Colonic mucosa (tissue), 4 donors: ENCODE data around the gene HACD2. TPM values are rescaled to one million over a fixed set of nuclear protein-coding genes. Genes with fewer than 3 reads are reported as not detected.

Experiments
- DNase-seq: peaks from one replicate; pipeline ENCODE4 v3.0.0-alpha.2; 2020
- H3K27ac ChIP-seq: fragments of 200-600 bp; one replicate; pipeline ENCODE4 v1.8.0; 2021
- H3K27me3 ChIP-seq: fragments of 200-600 bp; one replicate; pipeline ENCODE4 v1.8.0; 2021
- H3K36me3 ChIP-seq: fragments of 200-600 bp; one replicate; pipeline ENCODE4 v1.8.0; 2021
- H3K4me1 ChIP-seq: fragments of 200-600 bp; one replicate; pipeline ENCODE4 v1.8.0; 2021; ENCODE audit warnings: mild to moderate bottlenecking
- H3K4me3 ChIP-seq: fragments of 200-600 bp; one replicate; pipeline ENCODE4 v1.8.0; 2021
- H3K9ac ChIP-seq, 2 donors: one replicate each; pipeline ENCODE4 v1.7.0; 2013; ENCODE audit warnings: control low read depth in 2 of 2, low read depth in 2 of 2, low read length in 2 of 2
- H3K9me3 ChIP-seq: fragments of 200-600 bp; one replicate; pipeline ENCODE4 v1.8.0; 2021
- CTCF ChIP-seq: fragments of 200-600 bp; IDR thresholded peaks from one replicate; pipeline ENCODE4 v1.8.0; 2022; ENCODE audit warnings: antibody characterized with exemption, mild to moderate bottlenecking
- intact Hi-C: fragments of 100-400 bp; cut with DNase I; formaldehyde crosslinking; loops from one replicate; pipeline ENCODE4 v1.14.1; 2022
- total RNA-seq, 2 donors: library from RNA; stranded (reverse); fragmentation: NEBNext Ultra II Directional in 1 of 2; extraction: Animal tissue kit (Norgen Biotek cat#: 25700) in 1 of 2; gene quantifications; one replicate each; pipeline ENCODE4 v1.2.1, GENCODE V29; 2021
- donor health status: healthy.
- donor health status: DM: no; HTN: no; CAD: no.
- donor health status: DM: no; HTN: no; CAD: no.

Gene HACD2
- total RNA-seq, 2 donors from 2014 or later: 60.3 to 61.2 TPM

DNA sequence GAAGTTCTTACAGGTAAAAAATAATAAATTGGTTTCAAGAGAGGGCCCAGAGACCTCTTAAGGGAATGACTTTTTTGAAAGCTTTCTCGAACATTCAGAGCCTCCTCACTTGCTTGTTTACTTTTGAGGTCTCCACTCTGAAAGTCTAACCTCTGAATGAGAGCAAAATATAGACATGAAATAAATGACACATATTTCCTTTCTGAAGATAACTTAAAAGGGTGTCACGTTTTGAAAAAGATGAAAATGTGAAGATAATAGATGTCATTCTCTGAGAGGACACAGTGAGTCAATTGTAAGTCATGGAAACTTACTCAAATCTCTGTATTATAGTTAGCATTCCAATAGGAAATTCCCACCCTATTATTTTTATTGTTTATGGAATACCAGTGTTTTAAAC lies 44.6 kb downstream of the HACD2 start:
- no peak for DNase-seq
- H3K9ac ChIP-seq: no peak overlapping the region
- H3K36me3 ChIP-seq: no peaks in the 10 kb centered on the region
- H3K4me1 ChIP-seq: no peaks in the 10 kb centered on the region
- no peaks in the 10 kb centered on the region for H3K9me3 ChIP-seq
- no peak overlapping the region for H3K27ac ChIP-seq
- no peaks in the 10 kb centered on the region for H3K27me3 ChIP-seq
- H3K4me3 ChIP-seq: no peak overlapping the region
- intact Hi-C loops: no loop called here
- TF ChIP-seq CTCF: no peak

GRCh38 chr3:123536153-123536895 lies 48.5 kb downstream of the HACD2 start:
- H3K9ac ChIP-seq: no peak overlapping the region
- TF ChIP-seq CTCF: no peak
- H3K9me3 ChIP-seq: no peaks in the 10 kb centered on the region
- no peaks in the 10 kb centered on the region for H3K4me1 ChIP-seq
- intact Hi-C loops: no loop called here
- DNase-seq: no peak
- no peak overlapping the region for H3K4me3 ChIP-seq
- H3K36me3 ChIP-seq: no peaks in the 10 kb centered on the region
- no peak overlapping the region for H3K27ac ChIP-seq
- no peaks in the 10 kb centered on the region for H3K27me3 ChIP-seq

GRCh38 chr3:123535580-123535979 lies 49.3 kb downstream of the HACD2 start:
- H3K4me3 ChIP-seq: no peak overlapping the region
- no peaks in the 10 kb centered on the region for H3K4me1 ChIP-seq
- intact Hi-C loops: no loop called here
- no peak overlapping the region for H3K9ac ChIP-seq
- no peak for DNase-seq
- no peak for TF ChIP-seq CTCF
- no peak overlapping the region for H3K27ac ChIP-seq
- H3K36me3 ChIP-seq: no peaks in the 10 kb centered on the region
- H3K27me3 ChIP-seq: no peaks in the 10 kb centered on the region
- H3K9me3 ChIP-seq: no peaks in the 10 kb centered on the region

DNA sequence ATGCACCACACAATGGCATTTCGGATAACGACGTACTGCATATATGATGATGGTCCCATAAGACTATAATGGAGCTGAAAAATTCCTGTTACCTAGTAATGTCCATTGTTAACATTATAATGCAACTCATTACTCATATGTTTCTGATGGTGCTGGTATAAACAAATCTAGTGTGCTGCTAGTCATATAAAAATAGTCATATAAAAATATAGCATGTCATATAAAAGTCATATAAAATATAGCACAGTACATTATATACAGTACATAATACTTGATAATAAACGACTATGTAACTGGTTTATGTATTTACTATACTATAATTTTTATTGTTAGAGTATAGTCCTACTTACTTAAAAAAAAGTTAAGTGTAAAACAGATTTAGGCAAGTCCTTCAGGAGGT lies 50.6 kb downstream of the HACD2 start:
- no peak for DNase-seq
- H3K36me3 ChIP-seq: no peaks in the 10 kb centered on the region
- H3K9me3 ChIP-seq: no peaks in the 10 kb centered on the region
- TF ChIP-seq CTCF: no peak
- no peaks in the 10 kb centered on the region for H3K4me1 ChIP-seq
- intact Hi-C loops: no loop called here
- no peak overlapping the region for H3K27ac ChIP-seq
- H3K9ac ChIP-seq: no peak overlapping the region
- no peaks in the 10 kb centered on the region for H3K27me3 ChIP-seq
- no peak overlapping the region for H3K4me3 ChIP-seq

GRCh38 chr3:123533554-123534159 lies 51.2 kb downstream of the HACD2 start:
- Histone ChIP-seq H3K27ac (no peak overlapping the region), H3K4me3 (no peak overlapping the region), H3K9ac (no peak overlapping the region), H3K27me3 (no peaks in the 10 kb centered on the region), H3K36me3 (no peaks in the 10 kb centered on the region), H3K4me1 (no peaks in the 10 kb centered on the region), H3K9me3 (no peaks in the 10 kb centered on the region)
- intact Hi-C loops: no loop called here
- TF ChIP-seq CTCF: no peak
- no peak for DNase-seq
